IMR-90 (cell line): ENCODE results near the gene DERA.

Experiments used
- BHLHE40 ChIP-seq: fragments of 150-350 bp; IDR thresholded peaks from 2 replicates; pipeline ENCODE4 v1.6.1; 2016; ENCODE audit warnings: mild to moderate bottlenecking, low read depth, low read length
- CEBPB ChIP-seq: IDR thresholded peaks from 2 replicates; pipeline ENCODE4 v1.6.1; 2012; ENCODE audit warnings: low read depth, low read length, improper control_type of control experiment
- CHD1 ChIP-seq: IDR thresholded peaks from 2 replicates; pipeline ENCODE4 v1.6.1; 2012; ENCODE audit warnings: low read depth, low read length, improper control_type of control experiment
- CTCF ChIP-seq: conservative IDR thresholded peaks from 2 replicates; pipeline ENCODE4 v1.5.1; 2012; ENCODE audit warnings: mild to moderate bottlenecking, low read depth, low read length, improper control_type of control experiment
- ELK1 ChIP-seq: fragments of 150-350 bp; IDR thresholded peaks from 2 replicates; pipeline ENCODE4 v1.6.1; 2016; ENCODE audit warnings: low read depth, mild to moderate bottlenecking, low read length, moderate library complexity, borderline replicate concordance
- FOS ChIP-seq: fragments of 150-350 bp; IDR thresholded peaks from 2 replicates; pipeline ENCODE4 v1.6.1; 2016; ENCODE audit warnings: low read depth, low read length
- MXI1 ChIP-seq: IDR thresholded peaks from 2 replicates; pipeline ENCODE4 v1.6.1; 2012; ENCODE audit warnings: low read depth, mild to moderate bottlenecking, low read length, moderate library complexity, borderline replicate concordance
- POLR2A ChIP-seq: IDR thresholded peaks from 2 replicates; pipeline ENCODE4 v1.6.1; 2012; ENCODE audit warnings: mild to moderate bottlenecking, low read depth, low read length
- RAD21 ChIP-seq: IDR thresholded peaks from 2 replicates; pipeline ENCODE4 v1.6.1; 2012; ENCODE audit warnings: low read length, improper control_type of control experiment
- RCOR1 ChIP-seq: IDR thresholded peaks from 2 replicates; pipeline ENCODE4 v1.6.1; 2012; ENCODE audit warnings: mild to moderate bottlenecking, low read length, improper control_type of control experiment; ENCODE audit not compliant: insufficient replicate concordance
- RFX5 ChIP-seq: IDR thresholded peaks from 2 replicates; pipeline ENCODE4 v1.8.0; 2012; ENCODE audit warnings: low read depth, mild to moderate bottlenecking, low read length, moderate library complexity
- SMC3 ChIP-seq: fragments of 150-350 bp; IDR thresholded peaks from 2 replicates; pipeline ENCODE4 v1.6.1; 2016; ENCODE audit warnings: low read depth, mild to moderate bottlenecking, antibody characterized with exemption, low read length, moderate library complexity
- USF2 ChIP-seq: fragments of 150-350 bp; IDR thresholded peaks from 2 replicates; pipeline ENCODE4 v1.6.1; 2017; ENCODE audit warnings: mild to moderate bottlenecking, antibody characterized with exemption, low read length, low read depth

- no peak for TF ChIP-seq CTCF
- TF ChIP-seq USF2: no peak
- no peak for TF ChIP-seq SMC3
- TF ChIP-seq MXI1: no peak
- TF ChIP-seq POLR2A: no peak
- no peak for TF ChIP-seq RFX5
- no peak for TF ChIP-seq ELK1
- no peak for TF ChIP-seq BHLHE40
- TF ChIP-seq RAD21: no peak
- TF ChIP-seq CEBPB: no peak
- no peak for TF ChIP-seq FOS
- no peak for TF ChIP-seq RCOR1
- TF ChIP-seq CHD1: no peak
Measured at GRCh38 chr12:15862840-15863239, 48.3 kb upstream of the DERA start.
